ENCODE measurements around the gene C9orf153. TPM values are rescaled to one million over a fixed set of nuclear protein-coding genes. Genes with fewer than 3 reads are reported as not detected.
A peak's percentile ranks its signal among the peaks of the same experiment; 100 is the strongest.

C9orf153 gene
- total and polyA plus RNA-seq, 2 of the 13 experiments (the other 11 are each of a cell fraction or from before 2014, with no cell fraction given): 0.17 to 0.44 TPM

GRCh38 chr9:86282077-86282978 is 22.9 kb upstream of the C9orf153 start, which contains the start of gene ISCA1 (continued):
- TF ChIP-seq AHDC1 (CRISPR knock-in tag; IDR thresholded peaks at IDR 0.05; ENCODE audit: borderline replicate concordance): peak; percentile 74
- TF ChIP-seq ZNF597 (CRISPR knock-in tag; IDR thresholded peaks at IDR 0.05): no peak
- TF ChIP-seq ZFP1 (CRISPR knock-in tag; IDR thresholded peaks at IDR 0.05): no peak
- peak; percentile 90 for TF ChIP-seq ZFX (CRISPR knock-in tag; IDR thresholded peaks at IDR 0.05; ENCODE audit: low read depth)
- TF ChIP-seq ZNF235 (CRISPR knock-in tag; IDR thresholded peaks at IDR 0.05; ENCODE audit: borderline replicate concordance): peak; percentile 78
- peak; percentile 33; the same call in 1 of the 2 replicates for TF ChIP-seq SUZ12 (IDR thresholded peaks at IDR 0.05; ENCODE audit: low read depth, low read length)
- peak; percentile 54; the same call in 1 of the 2 replicates for TF ChIP-seq SNAI1 (CRISPR knock-in tag; IDR thresholded peaks at IDR 0.05; ENCODE audit: borderline replicate concordance)
- no peak for TF ChIP-seq ZNF616 (CRISPR knock-in tag; IDR thresholded peaks at IDR 0.05; ENCODE audit: low read depth)
- no peak for TF ChIP-seq ZNF337 (CRISPR knock-in tag; IDR thresholded peaks at IDR 0.05; ENCODE audit: borderline replicate concordance, low read depth)
- TF ChIP-seq PBX2 (CRISPR knock-in tag; IDR thresholded peaks at IDR 0.05): peak; percentile 77
- TF ChIP-seq ZNF891 (CRISPR knock-in tag; IDR thresholded peaks at IDR 0.05): 0 out of 2 replicates have a peak, but pooled peaks have one; percentile 12
